ENCODE measurements around the gene C22orf23.

- TF ChIP-seq POLR2AphosphoS5 (IDR thresholded peaks at IDR 0.05; ENCODE audit: low read depth, low read length) (no peak), FOXM1 (IDR thresholded peaks at IDR 0.05; ENCODE audit: low read depth) (no peak), CTCF (IDR thresholded peaks at IDR 0.05) (no peak), MEF2A (IDR thresholded peaks at IDR 0.05; ENCODE audit: borderline replicate concordance, low read depth) (no peak), YY1 (IDR thresholded peaks at IDR 0.05; ENCODE audit: low read depth) (no peak), FOXJ3 (CRISPR knock-in tag; IDR thresholded peaks at IDR 0.05) (no peak), EZH2phosphoT487 (IDR thresholded peaks at IDR 0.05; ENCODE audit: borderline replicate concordance, low read depth) (no peak)
Measured at GRCh38 chr22:37932821-37933578, 20.4 kb downstream of the C22orf23 start.
